ENCODE results near the gene C20orf204.

GRCh38 chr20:64069209-64069613 lies 33.2 kb downstream of the C20orf204 start:
- no peak for TF ChIP-seq POLR2A (IDR thresholded peaks at IDR 0.05)
- TF ChIP-seq CTCF (IDR thresholded peaks at IDR 0.05): no peak

All from adrenal gland (tissue), 5 donors.